ENCODE results near the gene MRPL49.

The MRPL49 gene

DNA sequence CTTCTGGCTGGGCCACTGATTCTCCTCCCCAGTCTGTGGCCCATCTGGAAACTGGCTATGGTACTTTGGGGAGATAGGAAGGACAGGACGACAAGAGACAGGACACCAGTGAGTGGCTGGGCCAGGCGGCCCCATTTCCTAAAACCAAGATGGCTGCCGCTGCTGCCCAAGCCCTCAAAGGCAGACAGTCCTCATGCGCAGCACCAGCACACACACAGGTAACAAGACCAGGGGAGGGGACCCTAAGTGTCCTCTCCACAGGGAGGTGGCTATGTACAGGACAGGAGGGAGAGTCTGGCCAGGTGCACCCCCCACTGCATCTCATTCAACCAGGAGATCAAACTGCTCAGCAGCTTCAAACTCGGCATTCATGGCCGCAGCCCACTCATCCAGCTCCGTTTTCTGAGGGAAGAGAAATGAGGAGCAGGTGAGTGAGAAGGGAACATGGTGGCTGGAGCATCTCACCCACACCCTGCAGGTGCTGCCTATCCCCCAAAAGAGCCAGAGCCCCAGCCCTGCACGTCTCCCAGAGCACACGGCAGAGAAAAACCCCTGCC lies 43.3 kb upstream of the MRPL49 start:
- Histone ChIP-seq H3K79me2 (ENCODE audit: low read length) (peaks cover 63% of the 10 kb centered on the region), H2AFZ (ENCODE audit: low read depth, low read length) (no peak overlapping the region), H3K4me1 (ENCODE audit: low read length) (peaks cover 20% of the 10 kb centered on the region), H3K4me3 (ENCODE audit: low read length) (no peak overlapping the region), H3K4me2 (ENCODE audit: low read length) (0 out of 2 replicates have a peak overlapping the region, but pooled peaks have one; percentile 22), H3K9ac (ENCODE audit: low read length) (no peak overlapping the region), H3K27ac (ENCODE audit: low read length) (peak overlapping the region; percentile 33), H4K20me1 (ENCODE audit: insufficient read depth, low read length) (peaks cover 8% of the 10 kb centered on the region; the same call in 1 of the 2 replicates), H3K27me3 (ENCODE audit: low read depth, low read length) (no peaks in the 10 kb centered on the region), H3K36me3 (replicated peaks; ENCODE audit: low read depth, low read length) (peaks cover 59% of the 10 kb centered on the region), H3K9me3 (ENCODE audit: insufficient read depth, low read length) (no peaks in the 10 kb centered on the region)
- TF ChIP-seq, protein P1, sequence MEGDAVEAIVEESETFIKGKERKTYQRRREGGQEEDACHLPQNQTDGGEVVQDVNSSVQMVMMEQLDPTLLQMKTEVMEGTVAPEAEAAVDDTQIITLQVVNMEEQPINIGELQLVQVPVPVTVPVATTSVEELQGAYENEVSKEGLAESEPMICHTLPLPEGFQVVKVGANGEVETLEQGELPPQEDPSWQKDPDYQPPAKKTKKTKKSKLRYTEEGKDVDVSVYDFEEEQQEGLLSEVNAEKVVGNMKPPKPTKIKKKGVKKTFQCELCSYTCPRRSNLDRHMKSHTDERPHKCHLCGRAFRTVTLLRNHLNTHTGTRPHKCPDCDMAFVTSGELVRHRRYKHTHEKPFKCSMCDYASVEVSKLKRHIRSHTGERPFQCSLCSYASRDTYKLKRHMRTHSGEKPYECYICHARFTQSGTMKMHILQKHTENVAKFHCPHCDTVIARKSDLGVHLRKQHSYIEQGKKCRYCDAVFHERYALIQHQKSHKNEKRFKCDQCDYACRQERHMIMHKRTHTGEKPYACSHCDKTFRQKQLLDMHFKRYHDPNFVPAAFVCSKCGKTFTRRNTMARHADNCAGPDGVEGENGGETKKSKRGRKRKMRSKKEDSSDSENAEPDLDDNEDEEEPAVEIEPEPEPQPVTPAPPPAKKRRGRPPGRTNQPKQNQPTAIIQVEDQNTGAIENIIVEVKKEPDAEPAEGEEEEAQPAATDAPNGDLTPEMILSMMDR (IDR thresholded peaks at IDR 0.05; ENCODE audit: low read depth, low read length): no peak
- TF ChIP-seq EZH2phosphoT487 (IDR thresholded peaks at IDR 0.05; ENCODE audit: low read depth): no peak

DNA sequence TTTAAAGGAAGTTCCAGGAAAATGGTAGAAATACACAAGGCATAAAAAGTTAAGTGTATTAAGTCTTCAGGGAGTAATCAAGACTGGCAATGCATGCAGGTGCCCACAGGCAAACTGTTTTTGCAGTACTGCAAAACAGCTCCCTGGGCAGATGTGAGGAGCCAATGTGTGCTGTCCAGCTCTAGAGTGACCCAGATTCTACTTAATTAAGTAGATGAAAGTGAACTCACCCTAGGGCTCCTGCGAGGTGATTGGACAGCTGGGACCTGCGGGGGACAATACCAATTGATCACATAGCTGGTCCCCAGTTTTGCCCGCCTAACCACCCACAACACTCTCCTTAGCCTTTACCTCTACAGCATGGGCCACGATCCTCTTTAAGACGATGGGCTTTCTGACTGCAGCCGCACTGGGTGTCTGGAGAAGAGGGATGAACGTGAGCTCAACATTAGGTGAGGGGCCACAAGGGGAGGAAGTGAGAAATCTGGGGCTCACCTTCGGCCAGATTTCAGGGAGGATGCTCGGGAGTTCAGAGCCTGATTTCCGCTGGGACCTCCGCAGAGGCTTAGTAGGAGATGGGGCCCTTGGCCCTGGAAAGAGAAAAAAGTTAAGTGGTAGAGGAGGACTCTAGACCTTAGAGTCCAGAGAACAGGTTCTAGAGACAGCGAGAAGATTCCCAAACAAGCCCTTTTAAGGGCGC lies 38.8 kb upstream of the MRPL49 start:
- H3K9me3 ChIP-seq (ENCODE audit: insufficient read depth, low read length): no peaks in the 10 kb centered on the region
- peak overlapping the region; percentile 92 for H3K4me2 ChIP-seq (ENCODE audit: low read length)
- H4K20me1 ChIP-seq (ENCODE audit: insufficient read depth, low read length): peaks cover 7% of the 10 kb centered on the region; the same call in 1 of the 2 replicates
- peak overlapping the region; percentile 65 for H2AFZ ChIP-seq (ENCODE audit: low read depth, low read length)
- no peaks in the 10 kb centered on the region for H3K27me3 ChIP-seq (ENCODE audit: low read depth, low read length)
- H3K36me3 ChIP-seq (replicated peaks; ENCODE audit: low read depth, low read length): peaks cover 58% of the 10 kb centered on the region
- peak overlapping the region; percentile 74 for H3K27ac ChIP-seq (ENCODE audit: low read length)
- H3K4me1 ChIP-seq (ENCODE audit: low read length): peaks cover 26% of the 10 kb centered on the region
- H3K79me2 ChIP-seq (ENCODE audit: low read length): peaks cover 68% of the 10 kb centered on the region
- peak overlapping the region; percentile 97 for H3K4me3 ChIP-seq (ENCODE audit: low read length)
- peak overlapping the region; percentile 97 for H3K9ac ChIP-seq (ENCODE audit: low read length)
- TF ChIP-seq, protein P1 (IDR thresholded peaks at IDR 0.05; ENCODE audit: low read depth, low read length): no peak
- TF ChIP-seq EZH2phosphoT487 (IDR thresholded peaks at IDR 0.05; ENCODE audit: low read depth): no peak

DNA sequence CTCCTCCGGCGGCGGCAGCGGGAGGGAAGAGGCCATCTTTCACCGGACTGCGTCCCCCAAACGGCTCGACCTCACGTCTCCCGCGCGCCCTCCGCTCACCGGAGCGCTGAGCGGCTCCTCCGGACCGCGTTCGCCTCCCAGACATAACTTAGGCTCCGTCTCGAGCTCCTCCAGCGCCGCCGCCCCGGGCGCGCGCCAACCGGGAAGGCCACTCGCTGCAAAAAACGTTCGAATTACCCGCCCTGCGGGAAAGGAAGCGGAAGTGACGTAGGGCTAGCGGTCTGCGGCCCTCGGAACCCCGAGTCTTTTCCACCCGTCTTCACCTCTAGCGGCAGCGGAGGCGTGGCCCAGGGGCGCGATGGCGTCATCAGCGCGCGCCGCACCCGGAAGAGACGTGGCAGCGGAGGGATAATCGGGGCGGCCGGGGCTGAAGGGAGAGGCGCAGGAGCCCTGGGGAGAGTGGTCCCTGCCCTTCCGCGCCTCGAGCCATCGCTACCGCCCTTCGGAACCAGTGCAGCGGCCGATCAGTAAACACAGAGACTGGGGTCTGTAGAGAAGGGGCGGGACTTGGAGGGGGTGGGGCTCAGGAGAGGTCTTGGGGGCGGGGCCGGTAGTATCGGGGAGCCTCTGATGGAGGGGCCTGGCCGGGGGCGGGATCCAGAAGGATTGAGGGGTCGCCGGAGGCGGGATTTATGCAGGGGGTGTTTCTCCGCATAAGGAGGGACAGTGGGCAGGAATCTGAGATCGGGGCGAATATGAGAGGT lies 38.1 kb upstream of the MRPL49 start, which contains the start of the genes CDCA5 and ZFPL1:
Gene CDCA5, minus strand, starts transcription at position 207 of the 764 bp plus-strand sequence. Its CDS starts 62 bp downstream, at position 145.
Gene ZFPL1, plus strand, starts transcription at position 389 of the 764 bp plus-strand sequence. CDS start 477 bp downstream, outside the sequence.
- Histone ChIP-seq H3K9me3 (ENCODE audit: insufficient read depth, low read length) (no peaks in the 10 kb centered on the region), H3K36me3 (replicated peaks; ENCODE audit: low read depth, low read length) (peaks cover 53% of the 10 kb centered on the region), H2AFZ (ENCODE audit: low read depth, low read length) (peak within 1 kb of the TSS; percentile 76), H3K9ac (ENCODE audit: low read length) (peak within 1 kb of the TSS; percentile 97), H3K27me3 (ENCODE audit: low read depth, low read length) (no peaks in the 10 kb centered on the region), H3K79me2 (ENCODE audit: low read length) (peaks cover 61% of the 10 kb centered on the region), H3K27ac (ENCODE audit: low read length) (peak within 1 kb of the TSS; percentile 74), H3K4me1 (ENCODE audit: low read length) (peaks cover 18% of the 10 kb centered on the region), H4K20me1 (ENCODE audit: insufficient read depth, low read length) (peaks cover 3% of the 10 kb centered on the region; the same call in 1 of the 2 replicates), H3K4me2 (ENCODE audit: low read length) (peak within 1 kb of the TSS; percentile 99), H3K4me3 (ENCODE audit: low read length) (peak within 1 kb of the TSS; percentile 97)
- TF ChIP-seq, protein P1 (IDR thresholded peaks at IDR 0.05; ENCODE audit: low read depth, low read length): no peak
- TF ChIP-seq EZH2phosphoT487 (IDR thresholded peaks at IDR 0.05; ENCODE audit: low read depth): no peak

Measured in OCI-LY3 (cell line).